ENCODE data around the gene SF3A1.
A peak's percentile ranks its signal among the peaks of the same experiment; 100 is the strongest.

SF3A1 gene

DNA sequence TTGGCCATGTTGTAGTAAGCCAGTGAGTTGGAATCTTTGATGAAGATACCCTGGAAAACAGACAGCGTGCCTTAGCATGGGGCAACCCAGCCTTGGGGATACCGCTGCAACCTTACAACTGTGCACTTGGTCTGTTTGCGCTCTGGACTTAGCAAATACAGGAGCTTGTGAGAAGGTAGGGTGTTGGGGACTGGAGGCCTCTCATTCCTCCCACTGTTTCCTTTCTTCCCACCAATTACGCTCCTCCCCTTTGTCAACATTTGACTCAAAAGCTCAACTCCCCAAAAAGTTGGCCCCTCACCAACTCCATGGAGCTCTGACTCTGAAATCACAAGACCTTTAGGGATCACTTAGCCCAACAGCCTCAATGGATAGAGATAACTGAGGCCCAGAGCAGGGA lies 22.0 kb downstream of the SF3A1 start:
- H3K9me3 ChIP-seq (replicated peaks in 1 of 2; ENCODE audit: control insufficient read depth in 2 of 2, insufficient read depth in 1 of 2, low read depth in 1 of 2, low read length in 2 of 2), result no peaks in the 10 kb centered on the region
- no peak overlapping the region for H3K4me3 ChIP-seq (ENCODE audit: low read length in 2 of 2)
- no peak overlapping the region for H3K9ac ChIP-seq (ENCODE audit: low read depth, low read length, poor library complexity)
- no peak overlapping the region for H3K4ac ChIP-seq (ENCODE audit: low read length)
- peaks cover 55 to 94% of the 10 kb centered on the region in 2 donors for H3K36me3 ChIP-seq (replicated peaks in 1 of 2; ENCODE audit: control insufficient read depth in 2 of 2, insufficient read depth in 2 of 2, low read length in 2 of 2)
- no peak overlapping the region for H4K8ac ChIP-seq (ENCODE audit: low read depth, low read length)
- H2BK5ac ChIP-seq (ENCODE audit: low read length), result no peak overlapping the region
- H3K4me2 ChIP-seq (ENCODE audit: insufficient read depth, low read length, poor library complexity, severe bottlenecking), result no peak overlapping the region
- DNase-seq (ENCODE audit: low spot score), result no peak
- peak overlapping the region; percentile 7 for H4K91ac ChIP-seq (ENCODE audit: low read depth, low read length, poor library complexity)
- H3K23ac ChIP-seq (ENCODE audit: low read depth, low read length, poor library complexity), result no peak overlapping the region
- H3K14ac ChIP-seq (ENCODE audit: low read length), result no peak overlapping the region
- H3K27ac ChIP-seq (replicated peaks; ENCODE audit: low read length), result no peak overlapping the region
- no peak overlapping the region for H2AK5ac ChIP-seq (ENCODE audit: low read depth, low read length)
- no peak overlapping the region for H2AFZ ChIP-seq (ENCODE audit: low read length)
- H2BK12ac ChIP-seq (ENCODE audit: low read length), result no peak overlapping the region
- no peaks in the 10 kb centered on the region for H3K4me1 ChIP-seq (ENCODE audit: control insufficient read depth in 2 of 2, insufficient read depth in 1 of 2, low read depth in 1 of 2, low read length in 2 of 2)
- no CpG with 5 or more reads among the region's 4 CpGs for whole genome bisulfite sequencing, 2 donors (ENCODE audit: extremely low coverage in 2 of 2, insufficient read length in 2 of 2, insufficient replicate concordance in 1 of 2)
- no peak overlapping the region for H2BK15ac ChIP-seq (ENCODE audit: low read length)
- H3K18ac ChIP-seq (ENCODE audit: low read length), result no peak overlapping the region
- H2BK120ac ChIP-seq (ENCODE audit: low read depth, low read length), result no peak overlapping the region
- no peaks in the 10 kb centered on the region for H3K79me1 ChIP-seq (ENCODE audit: low read depth, low read length)
- H3K27me3 ChIP-seq (ENCODE audit: control insufficient read depth in 3 of 3, insufficient read depth in 3 of 3, low read depth in 1 of 3, low read length in 3 of 3), result no peaks in the 10 kb centered on the region

GRCh38 chr22:30333707-30334087 lies 23.0 kb downstream of the SF3A1 start:
- Histone ChIP-seq H3K14ac (ENCODE audit: low read length) (no peak overlapping the region), H3K4me1 (ENCODE audit: control insufficient read depth in 2 of 2, insufficient read depth in 1 of 2, low read depth in 1 of 2, low read length in 2 of 2) (no peaks in the 10 kb centered on the region), H3K18ac (ENCODE audit: low read length) (no peak overlapping the region), H3K27me3 (ENCODE audit: control insufficient read depth in 3 of 3, insufficient read depth in 3 of 3, low read depth in 1 of 3, low read length in 3 of 3) (no peaks in the 10 kb centered on the region), H2BK12ac (ENCODE audit: low read length) (no peak overlapping the region), H3K79me1 (ENCODE audit: low read depth, low read length) (no peaks in the 10 kb centered on the region), H2BK5ac (ENCODE audit: low read length) (no peak overlapping the region), H2BK15ac (ENCODE audit: low read length) (no peak overlapping the region), H2AK5ac (ENCODE audit: low read depth, low read length) (no peak overlapping the region), H3K9ac (ENCODE audit: low read depth, low read length, poor library complexity) (no peak overlapping the region), H3K36me3 (replicated peaks in 1 of 2; ENCODE audit: control insufficient read depth in 2 of 2, insufficient read depth in 2 of 2, low read length in 2 of 2) (peaks cover 47 to 86% of the 10 kb centered on the region in 2 donors), H3K4me2 (ENCODE audit: insufficient read depth, low read length, poor library complexity, severe bottlenecking) (no peak overlapping the region), H2BK120ac (ENCODE audit: low read depth, low read length) (no peak overlapping the region), H3K4ac (ENCODE audit: low read length) (no peak overlapping the region), H4K8ac (ENCODE audit: low read depth, low read length) (no peak overlapping the region), H2AFZ (ENCODE audit: low read length) (no peak overlapping the region), H3K9me3 (replicated peaks in 1 of 2; ENCODE audit: control insufficient read depth in 2 of 2, insufficient read depth in 1 of 2, low read depth in 1 of 2, low read length in 2 of 2) (no peaks in the 10 kb centered on the region), H3K4me3 (ENCODE audit: low read length in 2 of 2) (no peak overlapping the region), H3K27ac (replicated peaks; ENCODE audit: low read length) (no peak overlapping the region), H4K91ac (ENCODE audit: low read depth, low read length, poor library complexity) (no peak overlapping the region), H3K23ac (ENCODE audit: low read depth, low read length, poor library complexity) (no peak overlapping the region)
- no peak for DNase-seq (ENCODE audit: low spot score)
- WGBS, 2 donors (ENCODE audit: extremely low coverage in 2 of 2, insufficient read length in 2 of 2, insufficient replicate concordance in 1 of 2), result no CpG with 5 or more reads among the region's 3 CpGs

GRCh38 chr22:30332994-30333706 lies 23.5 kb downstream of the SF3A1 start:
- H3K36me3 ChIP-seq (replicated peaks in 1 of 2; ENCODE audit: control insufficient read depth in 2 of 2, insufficient read depth in 2 of 2, low read length in 2 of 2), result peaks cover 43 to 84% of the 10 kb centered on the region in 2 donors

DNA sequence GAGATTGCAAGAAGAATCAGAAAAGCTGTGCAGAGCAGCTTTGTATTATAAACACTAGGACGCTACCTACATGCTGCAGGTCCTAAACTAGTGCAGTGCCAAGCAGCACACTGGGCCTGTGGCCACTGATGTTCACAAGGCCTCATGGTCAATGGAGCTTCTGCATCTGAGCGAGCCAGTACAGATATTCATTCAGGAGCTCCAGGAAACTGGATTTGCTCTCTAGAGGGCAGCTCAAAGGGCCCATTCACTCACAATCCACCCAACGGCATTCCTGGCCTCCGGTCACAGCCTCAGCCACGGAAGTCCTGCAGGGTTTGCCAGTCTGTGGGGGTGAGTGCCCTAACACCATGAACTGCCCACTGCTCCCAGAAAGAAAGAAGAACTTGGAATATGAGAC lies 24.1 kb downstream of the SF3A1 start:
- Histone ChIP-seq H4K8ac (ENCODE audit: low read depth, low read length) (no peak overlapping the region), H4K91ac (ENCODE audit: low read depth, low read length, poor library complexity) (no peak overlapping the region), H3K23ac (ENCODE audit: low read depth, low read length, poor library complexity) (no peak overlapping the region), H3K4ac (ENCODE audit: low read length) (no peak overlapping the region), H3K27ac (replicated peaks; ENCODE audit: low read length) (no peak overlapping the region), H3K9ac (ENCODE audit: low read depth, low read length, poor library complexity) (no peak overlapping the region), H3K36me3 (replicated peaks in 1 of 2; ENCODE audit: control insufficient read depth in 2 of 2, insufficient read depth in 2 of 2, low read length in 2 of 2) (peaks cover 39 to 79% of the 10 kb centered on the region in 2 donors), H3K79me1 (ENCODE audit: low read depth, low read length) (no peaks in the 10 kb centered on the region), H3K4me1 (ENCODE audit: control insufficient read depth in 2 of 2, insufficient read depth in 1 of 2, low read depth in 1 of 2, low read length in 2 of 2) (no peaks in the 10 kb centered on the region), H3K4me2 (ENCODE audit: insufficient read depth, low read length, poor library complexity, severe bottlenecking) (no peak overlapping the region), H3K4me3 (ENCODE audit: low read length in 2 of 2) (no peak overlapping the region), H2BK5ac (ENCODE audit: low read length) (no peak overlapping the region), H3K14ac (ENCODE audit: low read length) (no peak overlapping the region), H2BK120ac (ENCODE audit: low read depth, low read length) (no peak overlapping the region), H3K9me3 (replicated peaks in 1 of 2; ENCODE audit: control insufficient read depth in 2 of 2, insufficient read depth in 1 of 2, low read depth in 1 of 2, low read length in 2 of 2) (no peaks in the 10 kb centered on the region), H2AFZ (ENCODE audit: low read length) (no peak overlapping the region), H2AK5ac (ENCODE audit: low read depth, low read length) (no peak overlapping the region), H3K18ac (ENCODE audit: low read length) (no peak overlapping the region), H2BK12ac (ENCODE audit: low read length) (no peak overlapping the region), H3K27me3 (ENCODE audit: control insufficient read depth in 3 of 3, insufficient read depth in 3 of 3, low read depth in 1 of 3, low read length in 3 of 3) (no peaks in the 10 kb centered on the region), H2BK15ac (ENCODE audit: low read length) (no peak overlapping the region)
- no CpG with 5 or more reads among the region's 5 CpGs for WGBS, 2 donors (ENCODE audit: extremely low coverage in 2 of 2, insufficient read length in 2 of 2, insufficient replicate concordance in 1 of 2)
- no peak for DNase-seq (ENCODE audit: low spot score)

More at GRCh38 chr22:30332994-30333706, 23.5 kb downstream of the SF3A1 start:
- no CpG with 5 or more reads among the region's 2 CpGs for whole genome bisulfite sequencing, 2 donors (ENCODE audit: extremely low coverage in 2 of 2, insufficient read length in 2 of 2, insufficient replicate concordance in 1 of 2)
- Histone ChIP-seq H3K4me2 (ENCODE audit: insufficient read depth, low read length, poor library complexity, severe bottlenecking) (no peak overlapping the region), H2BK15ac (ENCODE audit: low read length) (no peak overlapping the region), H2AFZ (ENCODE audit: low read length) (no peak overlapping the region), H3K14ac (ENCODE audit: low read length) (no peak overlapping the region), H4K8ac (ENCODE audit: low read depth, low read length) (no peak overlapping the region), H3K79me1 (ENCODE audit: low read depth, low read length) (no peaks in the 10 kb centered on the region), H3K18ac (ENCODE audit: low read length) (no peak overlapping the region), H3K9ac (ENCODE audit: low read depth, low read length, poor library complexity) (no peak overlapping the region), H2AK5ac (ENCODE audit: low read depth, low read length) (no peak overlapping the region), H3K9me3 (replicated peaks in 1 of 2; ENCODE audit: control insufficient read depth in 2 of 2, insufficient read depth in 1 of 2, low read depth in 1 of 2, low read length in 2 of 2) (no peaks in the 10 kb centered on the region), H4K91ac (ENCODE audit: low read depth, low read length, poor library complexity) (no peak overlapping the region), H3K27ac (replicated peaks; ENCODE audit: low read length) (no peak overlapping the region), H3K4me3 (ENCODE audit: low read length in 2 of 2) (no peak overlapping the region), H2BK12ac (ENCODE audit: low read length) (no peak overlapping the region), H3K27me3 (ENCODE audit: control insufficient read depth in 3 of 3, insufficient read depth in 3 of 3, low read depth in 1 of 3, low read length in 3 of 3) (no peaks in the 10 kb centered on the region), H2BK5ac (ENCODE audit: low read length) (no peak overlapping the region), H3K4me1 (ENCODE audit: control insufficient read depth in 2 of 2, insufficient read depth in 1 of 2, low read depth in 1 of 2, low read length in 2 of 2) (no peaks in the 10 kb centered on the region), H3K4ac (ENCODE audit: low read length) (no peak overlapping the region), H3K23ac (ENCODE audit: low read depth, low read length, poor library complexity) (no peak overlapping the region), H2BK120ac (ENCODE audit: low read depth, low read length) (no peak overlapping the region)
- DNase-seq (ENCODE audit: low spot score), result no peak

All from neuronal stem cell (in vitro differentiated cells).